HepG2 (cell line): Measurements from ENCODE around the gene KISS1R. TPM values are rescaled to one million over a fixed set of nuclear protein-coding genes. Genes with fewer than 3 reads are reported as not detected.

Experiments used
- CBX5 ChIP-seq: sonication (generic); formaldehyde crosslinking; IDR thresholded peaks from 2 replicates; pipeline ENCODE4 v1.4.0; 2020; ENCODE audit warnings: missing genetic modification reagents, borderline replicate concordance
- EP300 ChIP-seq, 3 experiments: sonication (generic) in 1 of 3; formaldehyde crosslinking in 1 of 3; IDR thresholded peaks; 2 replicates each; pipeline versions ENCODE4 v1.5.1 to v1.6.1; 2011 to 2020; ENCODE audit warnings: low read depth in 2 of 3, low read length in 2 of 3, borderline replicate concordance in 1 of 3, improper control_type of control experiment in 1 of 3, mild to moderate bottlenecking in 1 of 3, missing genetic modification reagents in 1 of 3, moderate library complexity in 1 of 3
- FOXA3 ChIP-seq: IDR thresholded peaks from 2 replicates; pipeline ENCODE4 v1.6.1; 2016; ENCODE audit warnings: missing genetic modification reagents, missing compliant biosample characterization
- GABPA ChIP-seq, 2 experiments: IDR thresholded peaks; 2 replicates each; pipeline ENCODE4 v1.6.1; 2011 to 2016; ENCODE audit warnings: low read depth in 2 of 2, low read length in 1 of 2, missing biosample characterization in 1 of 2, missing genetic modification characterization in 1 of 2
- HDAC2 ChIP-seq: sonication (generic); formaldehyde crosslinking; IDR thresholded peaks from 2 replicates; pipeline ENCODE4 v1.4.0; 2020; ENCODE audit warnings: missing genetic modification reagents
- KDM4B ChIP-seq: sonication (generic); formaldehyde crosslinking; IDR thresholded peaks from 2 replicates; pipeline ENCODE4 v1.4.0; 2020; ENCODE audit warnings: missing genetic modification reagents
- KLF11 ChIP-seq: IDR thresholded peaks from 2 replicates; pipeline ENCODE4 v1.6.1; 2016; ENCODE audit warnings: missing compliant biosample characterization
- MEIS2 ChIP-seq: sonication (generic); formaldehyde crosslinking; IDR thresholded peaks from 2 replicates; pipeline ENCODE4 v1.9.0; 2021; ENCODE audit warnings: mild to moderate bottlenecking, missing genetic modification reagents
- NRL ChIP-seq: sonication (generic); formaldehyde crosslinking; IDR thresholded peaks from 2 replicates; pipeline ENCODE4 v1.5.0; 2020; ENCODE audit warnings: missing genetic modification reagents, mild to moderate bottlenecking, moderate library complexity, borderline replicate concordance
- PAF1 ChIP-seq: IDR thresholded peaks from 2 replicates; pipeline ENCODE4 v1.6.1; 2016; ENCODE audit warnings: missing genetic modification reagents, missing compliant biosample characterization
- ZBTB42 ChIP-seq: sonication (generic); formaldehyde crosslinking; IDR thresholded peaks from 2 replicates; pipeline ENCODE4 v1.5.0; 2020; ENCODE audit warnings: mild to moderate bottlenecking, missing genetic modification reagents
- ZFP36L1 ChIP-seq: sonication (generic); formaldehyde crosslinking; IDR thresholded peaks from 2 replicates; pipeline ENCODE4 v1.8.0; 2022; ENCODE audit warnings: mild to moderate bottlenecking, missing genetic modification reagents, moderate library complexity
- ZNF121 ChIP-seq: sonication (generic); formaldehyde crosslinking; IDR thresholded peaks from 2 replicates; pipeline ENCODE4 v1.5.0; 2020; ENCODE audit warnings: mild to moderate bottlenecking, missing genetic modification reagents
- ZNF431 ChIP-seq: sonication (generic); formaldehyde crosslinking; IDR thresholded peaks from 2 replicates; pipeline ENCODE4 v1.9.0; 2022; ENCODE audit warnings: missing genetic modification reagents, low read depth, mild to moderate bottlenecking, borderline replicate concordance
- ZNF484 ChIP-seq: sonication (generic); formaldehyde crosslinking; IDR thresholded peaks from 2 replicates; pipeline ENCODE4 v1.5.1; 2020; ENCODE audit warnings: mild to moderate bottlenecking, low read depth, missing genetic modification reagents, borderline replicate concordance
- ZNF570 ChIP-seq: sonication (generic); formaldehyde crosslinking; IDR thresholded peaks from 2 replicates; pipeline ENCODE4 v1.4.0; 2020; ENCODE audit warnings: mild to moderate bottlenecking, missing genetic modification reagents, borderline replicate concordance
- ZNF607 ChIP-seq: sonication (generic); formaldehyde crosslinking; IDR thresholded peaks from 2 replicates; pipeline ENCODE4 v1.5.1; 2020; ENCODE audit warnings: missing genetic modification reagents, mild to moderate bottlenecking, borderline replicate concordance
- ZNF749 ChIP-seq: sonication (generic); formaldehyde crosslinking; IDR thresholded peaks from 2 replicates; pipeline ENCODE4 v1.8.0; 2022; ENCODE audit warnings: mild to moderate bottlenecking, missing genetic modification reagents, moderate library complexity, borderline replicate concordance
- ZSCAN21 ChIP-seq: sonication (generic); formaldehyde crosslinking; IDR thresholded peaks from 2 replicates; pipeline ENCODE4 v1.8.0; 2022; ENCODE audit warnings: mild to moderate bottlenecking, missing genetic modification reagents, moderate library complexity, borderline replicate concordance
- ZSCAN25 ChIP-seq: sonication (generic); formaldehyde crosslinking; IDR thresholded peaks from 2 replicates; pipeline ENCODE4 v1.8.0; 2022; ENCODE audit warnings: mild to moderate bottlenecking, missing genetic modification reagents
- polyA plus RNA-seq, 8 experiments: library from polyadenylated mRNA; depleted of rRNA in 3 of 8; stranded (reverse) in 7 of 8; unstranded in 1 of 8; fragments of >200 nt; fragmentation: Illumina TruSeq in 4 of 8; extraction: Trizol in 4 of 8; gene quantifications; 2 replicates each; pipeline versions ENCODE4 v1.2.1 to v1.2.3, GENCODE V29; 2011 to 2016; ENCODE audit warnings: low read depth in 4 of 8, missing spikeins in 1 of 8, mixed read lengths in 1 of 8; ENCODE audit not compliant: insufficient read depth in 1 of 8
- total RNA-seq, 5 experiments: library from RNA; depleted of rRNA; stranded (reverse); fragments of >200 nt; fragmentation: Illumina TruSeq; extraction: Trizol; gene quantifications; 2 replicates each; pipeline ENCODE4 v1.2.3, GENCODE V29; 2016; ENCODE audit warnings: low read depth in 1 of 5
- TF ChIP-seq, protein P1 (sequence below): sonication (generic); formaldehyde crosslinking; IDR thresholded peaks from 2 replicates; pipeline ENCODE4 v1.8.1; 2023; ENCODE audit warnings: mild to moderate bottlenecking, missing genetic modification reagents
- TF ChIP-seq, protein P2 (sequence below): sonication (generic); formaldehyde crosslinking; IDR thresholded peaks from 2 replicates; pipeline ENCODE4 v1.4.0; 2020; ENCODE audit warnings: missing genetic modification reagents
- TF ChIP-seq, protein P3 (sequence below): sonication (generic); formaldehyde crosslinking; IDR thresholded peaks from 2 replicates; pipeline ENCODE4 v1.8.0; 2022; ENCODE audit warnings: missing genetic modification reagents, mild to moderate bottlenecking, inconsistent platforms, borderline replicate concordance

The KISS1R gene
- total and polyA plus RNA-seq, 2 of the 13 experiments (the other 11 are each of a cell fraction or from before 2014, with no cell fraction given) = 1.1 to 10.2 TPM

DNA sequence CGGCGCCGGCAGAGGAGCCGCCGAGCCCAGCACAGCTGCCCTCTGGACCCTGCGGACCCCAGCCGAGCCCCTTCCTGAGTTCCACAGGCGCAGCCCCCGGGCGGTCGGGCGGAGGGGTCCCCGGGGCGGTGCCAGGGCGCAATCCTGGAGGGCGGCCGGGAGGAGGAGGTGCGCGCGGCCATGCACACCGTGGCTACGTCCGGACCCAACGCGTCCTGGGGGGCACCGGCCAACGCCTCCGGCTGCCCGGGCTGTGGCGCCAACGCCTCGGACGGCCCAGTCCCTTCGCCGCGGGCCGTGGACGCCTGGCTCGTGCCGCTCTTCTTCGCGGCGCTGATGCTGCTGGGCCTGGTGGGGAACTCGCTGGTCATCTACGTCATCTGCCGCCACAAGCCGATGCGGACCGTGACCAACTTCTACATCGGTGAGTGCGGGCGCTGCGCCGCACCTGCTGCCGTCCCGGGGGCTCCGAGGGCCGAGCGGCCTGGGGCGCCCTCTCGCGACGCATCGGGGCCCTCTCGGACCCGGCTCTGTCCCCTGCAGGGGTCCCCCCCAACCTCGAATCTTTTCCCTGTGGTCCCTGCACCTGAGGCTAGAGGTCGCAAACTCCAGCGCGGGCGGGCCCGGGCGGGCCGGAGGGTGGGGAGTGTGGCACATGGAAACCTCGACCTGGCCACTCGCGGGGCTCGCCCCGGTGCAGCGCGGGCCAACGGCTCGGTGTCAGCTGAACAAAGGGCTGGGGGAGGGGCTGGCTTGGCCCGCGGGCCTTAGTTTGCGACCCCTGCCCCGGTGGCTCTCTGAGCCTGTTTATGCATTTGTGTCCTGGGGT is at the start of gene KISS1R (continued):
- TF ChIP-seq, protein P1, sequence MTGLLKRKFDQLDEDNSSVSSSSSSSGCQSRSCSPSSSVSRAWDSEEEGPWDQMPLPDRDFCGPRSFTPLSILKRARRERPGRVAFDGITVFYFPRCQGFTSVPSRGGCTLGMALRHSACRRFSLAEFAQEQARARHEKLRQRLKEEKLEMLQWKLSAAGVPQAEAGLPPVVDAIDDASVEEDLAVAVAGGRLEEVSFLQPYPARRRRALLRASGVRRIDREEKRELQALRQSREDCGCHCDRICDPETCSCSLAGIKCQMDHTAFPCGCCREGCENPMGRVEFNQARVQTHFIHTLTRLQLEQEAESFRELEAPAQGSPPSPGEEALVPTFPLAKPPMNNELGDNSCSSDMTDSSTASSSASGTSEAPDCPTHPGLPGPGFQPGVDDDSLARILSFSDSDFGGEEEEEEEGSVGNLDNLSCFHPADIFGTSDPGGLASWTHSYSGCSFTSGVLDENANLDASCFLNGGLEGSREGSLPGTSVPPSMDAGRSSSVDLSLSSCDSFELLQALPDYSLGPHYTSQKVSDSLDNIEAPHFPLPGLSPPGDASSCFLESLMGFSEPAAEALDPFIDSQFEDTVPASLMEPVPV (CRISPR knock-in tag) = peak; percentile 88
- TF ChIP-seq CBX5 (CRISPR knock-in tag) (no peak), GABPA (IDR thresholded peaks at IDR 0.05; ENCODE audit: low read depth, low read length) (no peak), GABPA (CRISPR knock-in tag; IDR thresholded peaks at IDR 0.05; ENCODE audit: low read depth) (no peak), HDAC2 (peak; percentile 59), ZSCAN21 (CRISPR knock-in tag) (peak; percentile 74), MEIS2 (CRISPR knock-in tag) (no peak), ZNF484 (CRISPR knock-in tag) (peak; percentile 58; the same call in 1 of the 2 replicates), ZBTB42 (CRISPR knock-in tag) (no peak), NRL (CRISPR knock-in tag) (no peak; the same call in 1 of the 2 replicates), ZNF431 (no peak), KLF11 (0 out of 2 replicates have a peak, but pooled peaks have one; percentile 22), FOXA3 (CRISPR knock-in tag) (no peak; the same call in 1 of the 2 replicates), ZNF121 (peak; percentile 31; the same call in 1 of the 2 replicates), PAF1 (CRISPR knock-in tag) (no peak), ZSCAN25 (CRISPR knock-in tag) (peak; percentile 87; the same call in 1 of the 2 replicates), ZNF607 (CRISPR knock-in tag) (peak; percentile 21; the same call in 1 of the 2 replicates), ZNF749 (CRISPR knock-in tag) (peak; percentile 60; the same call in 1 of the 2 replicates), KDM4B (CRISPR knock-in tag) (no peak; the same call in 1 of the 2 replicates), ZFP36L1 (CRISPR knock-in tag) (no peak), EP300 (IDR thresholded peaks at IDR 0.05; ENCODE audit: low read depth in 2 of 2, low read length in 2 of 2) (no peak), EP300 (CRISPR knock-in tag; IDR thresholded peaks at IDR 0.05; ENCODE audit: borderline replicate concordance) (no peak; the same call in 1 of the 2 replicates), ZNF570 (CRISPR knock-in tag) (no peak)
- TF ChIP-seq, protein P2, sequence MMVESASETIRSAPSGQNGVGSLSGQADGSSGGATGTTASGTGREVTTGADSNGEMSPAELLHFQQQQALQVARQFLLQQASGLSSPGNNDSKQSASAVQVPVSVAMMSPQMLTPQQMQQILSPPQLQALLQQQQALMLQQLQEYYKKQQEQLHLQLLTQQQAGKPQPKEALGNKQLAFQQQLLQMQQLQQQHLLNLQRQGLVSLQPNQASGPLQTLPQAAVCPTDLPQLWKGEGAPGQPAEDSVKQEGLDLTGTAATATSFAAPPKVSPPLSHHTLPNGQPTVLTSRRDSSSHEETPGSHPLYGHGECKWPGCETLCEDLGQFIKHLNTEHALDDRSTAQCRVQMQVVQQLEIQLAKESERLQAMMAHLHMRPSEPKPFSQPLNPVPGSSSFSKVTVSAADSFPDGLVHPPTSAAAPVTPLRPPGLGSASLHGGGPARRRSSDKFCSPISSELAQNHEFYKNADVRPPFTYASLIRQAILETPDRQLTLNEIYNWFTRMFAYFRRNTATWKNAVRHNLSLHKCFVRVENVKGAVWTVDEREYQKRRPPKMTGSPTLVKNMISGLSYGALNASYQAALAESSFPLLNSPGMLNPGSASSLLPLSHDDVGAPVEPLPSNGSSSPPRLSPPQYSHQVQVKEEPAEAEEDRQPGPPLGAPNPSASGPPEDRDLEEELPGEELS = peak; percentile 28
- TF ChIP-seq, protein P3, sequence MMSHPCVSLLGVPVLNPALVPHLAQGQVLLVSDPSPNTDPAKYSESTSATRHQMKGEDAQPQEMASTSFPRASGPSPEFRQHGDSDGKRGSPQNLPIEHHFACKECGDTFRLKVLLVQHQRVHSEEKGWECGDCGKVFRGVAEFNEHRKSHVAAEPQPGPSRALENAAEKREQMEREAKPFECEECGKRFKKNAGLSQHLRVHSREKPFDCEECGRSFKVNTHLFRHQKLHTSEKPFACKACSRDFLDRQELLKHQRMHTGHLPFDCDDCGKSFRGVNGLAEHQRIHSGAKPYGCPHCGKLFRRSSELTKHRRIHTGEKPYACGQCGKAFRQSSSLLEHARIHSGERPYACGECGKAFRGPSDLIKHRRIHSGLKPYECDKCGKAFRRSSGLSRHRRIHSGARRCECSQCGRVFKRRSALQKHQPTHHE (CRISPR knock-in tag) = no peak; the same call in none of the 2 replicates
